ENCODE measurements around the gene PAMR1.
A peak's percentile ranks its signal among the peaks of the same experiment; 100 is the strongest.

PAMR1 gene

DNA sequence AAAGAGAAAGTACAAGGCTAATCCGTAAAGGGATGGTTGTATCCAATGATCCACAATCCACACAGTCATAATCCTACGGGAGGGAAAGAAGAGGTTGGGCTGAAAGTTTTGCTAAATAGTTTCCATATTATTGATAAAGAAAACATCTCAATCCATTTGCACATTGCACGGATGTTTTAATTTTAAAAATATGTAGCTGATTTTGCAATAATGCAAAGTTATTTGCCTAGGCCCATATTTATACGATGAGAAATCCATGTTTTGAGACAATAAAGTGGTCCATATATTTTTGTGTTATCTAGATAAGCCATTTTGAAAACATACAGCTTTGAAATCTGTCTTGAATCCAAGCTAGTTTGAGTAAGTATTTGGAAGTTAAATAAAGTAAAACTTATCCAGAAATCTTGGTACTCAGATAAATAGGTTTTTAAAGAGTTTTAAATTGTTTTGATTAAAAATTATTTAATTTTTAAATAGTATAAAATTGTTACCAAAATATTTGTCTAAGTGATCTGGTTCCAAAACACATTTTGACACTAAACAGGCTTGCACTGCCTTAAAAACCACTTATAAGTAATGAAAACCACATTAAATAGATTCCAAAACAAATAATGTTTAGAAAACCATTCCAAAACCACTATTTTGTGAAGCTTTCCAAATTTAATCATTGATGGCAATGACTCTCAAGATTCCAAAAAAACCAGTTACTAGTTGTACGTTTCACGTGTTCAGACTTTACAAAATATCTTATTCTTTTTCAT, 38.2 kb upstream of the PAMR1 start:
- POLR2A ChIA-PET = no interaction called here
- DNase-seq (ENCODE audit: extremely low spot score) = no peak
- TF ChIP-seq BHLHE40 (IDR thresholded peaks at IDR 0.05; ENCODE audit: borderline replicate concordance) (no peak), FOXA1 (IDR thresholded peaks at IDR 0.05) (no peak), HDGF (IDR thresholded peaks at IDR 0.05; ENCODE audit: borderline replicate concordance) (no peak), SP1 (IDR thresholded peaks at IDR 0.05) (no peak), FOXK2 (IDR thresholded peaks at IDR 0.05) (no peak), CTBP1 (IDR thresholded peaks at IDR 0.05; ENCODE audit: borderline replicate concordance) (no peak), TARDBP (IDR thresholded peaks at IDR 0.05) (no peak), ARNT (IDR thresholded peaks at IDR 0.05) (no peak), ELF4 (IDR thresholded peaks at IDR 0.05) (no peak)
- CTCF ChIA-PET = no interaction called here

DNA sequence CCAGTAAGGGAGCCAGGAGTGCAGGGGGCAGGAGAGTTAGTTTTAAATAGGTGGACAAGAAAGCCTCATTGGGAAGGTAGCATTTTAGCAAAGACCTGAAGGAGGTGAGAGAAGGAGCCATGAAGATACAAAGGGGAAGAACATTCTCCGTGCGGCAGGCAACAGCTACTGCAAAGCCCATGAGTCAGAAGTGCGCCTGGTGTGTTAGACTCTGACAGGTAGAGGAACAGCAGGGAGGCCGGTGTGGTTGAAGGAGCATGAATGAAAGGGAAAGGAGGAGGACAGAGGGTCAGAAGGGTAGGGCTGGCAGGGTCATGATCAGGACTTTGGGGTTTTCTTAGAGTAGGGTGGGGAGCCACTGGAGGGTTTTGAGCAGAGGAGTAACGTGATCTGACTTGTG, 34.5 kb upstream of the PAMR1 start:
- ChIA-PET CTCF (no interaction called here), POLR2A (no interaction called here)
- no peak for DNase-seq (ENCODE audit: extremely low spot score)
- TF ChIP-seq FOXK2 (IDR thresholded peaks at IDR 0.05) (no peak), BHLHE40 (IDR thresholded peaks at IDR 0.05; ENCODE audit: borderline replicate concordance) (no peak), ELF4 (IDR thresholded peaks at IDR 0.05) (no peak), FOXA1 (IDR thresholded peaks at IDR 0.05) (no peak), SUZ12 (IDR thresholded peaks at IDR 0.05) (no peak), FOXM1 (IDR thresholded peaks at IDR 0.05; ENCODE audit: borderline replicate concordance) (no peak), TARDBP (IDR thresholded peaks at IDR 0.05) (no peak), ZNF384 (IDR thresholded peaks at IDR 0.05) (no peak), CTBP1 (IDR thresholded peaks at IDR 0.05; ENCODE audit: borderline replicate concordance) (no peak), SP1 (IDR thresholded peaks at IDR 0.05) (no peak), LEF1 (IDR thresholded peaks at IDR 0.05; ENCODE audit: borderline replicate concordance) (no peak), HDGF (IDR thresholded peaks at IDR 0.05; ENCODE audit: borderline replicate concordance) (no peak), ARNT (IDR thresholded peaks at IDR 0.05) (no peak), L3MBTL2 (conservative IDR thresholded peaks at IDR 0.05) (no peak), NFRKB (IDR thresholded peaks at IDR 0.05) (no peak)
- TF ChIP-seq, protein P1, sequence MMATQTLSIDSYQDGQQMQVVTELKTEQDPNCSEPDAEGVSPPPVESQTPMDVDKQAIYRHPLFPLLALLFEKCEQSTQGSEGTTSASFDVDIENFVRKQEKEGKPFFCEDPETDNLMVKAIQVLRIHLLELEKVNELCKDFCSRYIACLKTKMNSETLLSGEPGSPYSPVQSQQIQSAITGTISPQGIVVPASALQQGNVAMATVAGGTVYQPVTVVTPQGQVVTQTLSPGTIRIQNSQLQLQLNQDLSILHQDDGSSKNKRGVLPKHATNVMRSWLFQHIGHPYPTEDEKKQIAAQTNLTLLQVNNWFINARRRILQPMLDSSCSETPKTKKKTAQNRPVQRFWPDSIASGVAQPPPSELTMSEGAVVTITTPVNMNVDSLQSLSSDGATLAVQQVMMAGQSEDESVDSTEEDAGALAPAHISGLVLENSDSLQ (IDR thresholded peaks at IDR 0.05) = no peak

- DNase-seq (ENCODE audit: extremely low spot score) = no peak
- no peak for TF ChIP-seq FOXK2 (IDR thresholded peaks at IDR 0.05)
- no peak for TF ChIP-seq TARDBP (IDR thresholded peaks at IDR 0.05)
- TF ChIP-seq ARNT (IDR thresholded peaks at IDR 0.05) = no peak
- no peak for TF ChIP-seq BHLHE40 (IDR thresholded peaks at IDR 0.05; ENCODE audit: borderline replicate concordance)
- TF ChIP-seq SUZ12 (IDR thresholded peaks at IDR 0.05) = no peak
- no peak for TF ChIP-seq FOXM1 (IDR thresholded peaks at IDR 0.05; ENCODE audit: borderline replicate concordance)
- ChIA-PET CTCF (no interaction called here), POLR2A (no interaction called here)
These were observed 33.1 kb upstream of the PAMR1 start for GRCh38 chr11:35558513-35558912.

- ChIA-PET CTCF (no interaction called here), POLR2A (no interaction called here)
- DNase-seq (ENCODE audit: extremely low spot score) = no peak
- no peak for TF ChIP-seq CTBP1 (IDR thresholded peaks at IDR 0.05; ENCODE audit: borderline replicate concordance)
These were observed 30.1 kb upstream of the PAMR1 start for GRCh38 chr11:35555488-35555887.

GRCh38 chr11:35554491-35555437, 29.3 kb upstream of the PAMR1 start:
- no peak for TF ChIP-seq TARDBP (IDR thresholded peaks at IDR 0.05)
- TF ChIP-seq HDGF (IDR thresholded peaks at IDR 0.05; ENCODE audit: borderline replicate concordance) = no peak
- no peak for TF ChIP-seq SUZ12 (IDR thresholded peaks at IDR 0.05)
- no peak for TF ChIP-seq FOXM1 (IDR thresholded peaks at IDR 0.05; ENCODE audit: borderline replicate concordance)
- no peak for TF ChIP-seq ELF4 (IDR thresholded peaks at IDR 0.05)
- TF ChIP-seq FOXK2 (IDR thresholded peaks at IDR 0.05) = no peak
- TF ChIP-seq ARNT (IDR thresholded peaks at IDR 0.05) = no peak
- no peak for TF ChIP-seq ZNF384 (IDR thresholded peaks at IDR 0.05)
- no peak for TF ChIP-seq FOXA1 (IDR thresholded peaks at IDR 0.05)
- no peak for TF ChIP-seq LEF1 (IDR thresholded peaks at IDR 0.05; ENCODE audit: borderline replicate concordance)
- no peak for TF ChIP-seq SP1 (IDR thresholded peaks at IDR 0.05)
- no peak for TF ChIP-seq BHLHE40 (IDR thresholded peaks at IDR 0.05; ENCODE audit: borderline replicate concordance)
- TF ChIP-seq, protein P1 (IDR thresholded peaks at IDR 0.05) = no peak
- TF ChIP-seq CTBP1 (IDR thresholded peaks at IDR 0.05; ENCODE audit: borderline replicate concordance) = no peak
- no peak for TF ChIP-seq L3MBTL2 (conservative IDR thresholded peaks at IDR 0.05)
- TF ChIP-seq NFRKB (IDR thresholded peaks at IDR 0.05) = no peak
- ChIA-PET CTCF (no interaction called here), POLR2A (no interaction called here)
- peak; percentile 27 for DNase-seq (ENCODE audit: extremely low spot score)

- no peak for DNase-seq (ENCODE audit: extremely low spot score)
- POLR2A ChIA-PET = no interaction called here
- TF ChIP-seq ARNT (IDR thresholded peaks at IDR 0.05) (no peak), TARDBP (IDR thresholded peaks at IDR 0.05) (no peak), CTBP1 (IDR thresholded peaks at IDR 0.05; ENCODE audit: borderline replicate concordance) (no peak)
- CTCF ChIA-PET = no interaction called here
These were observed 28.4 kb upstream of the PAMR1 start for GRCh38 chr11:35553831-35554230.

- ChIA-PET POLR2A (no interaction called here), CTCF (no interaction called here)
- TF ChIP-seq LEF1 (IDR thresholded peaks at IDR 0.05; ENCODE audit: borderline replicate concordance) = no peak
- no peak for DNase-seq (ENCODE audit: extremely low spot score)
These were observed 27.6 kb upstream of the PAMR1 start for GRCh38 chr11:35553021-35553420.

All from HEK293T (cell line).